Measurements from ENCODE around the gene PMVK. TPM values are rescaled to one million over a fixed set of nuclear protein-coding genes. Genes with fewer than 3 reads are reported as not detected.

The PMVK gene
- total RNA-seq, 1 experiment from 2014 or later: 42.2 TPM

DNA sequence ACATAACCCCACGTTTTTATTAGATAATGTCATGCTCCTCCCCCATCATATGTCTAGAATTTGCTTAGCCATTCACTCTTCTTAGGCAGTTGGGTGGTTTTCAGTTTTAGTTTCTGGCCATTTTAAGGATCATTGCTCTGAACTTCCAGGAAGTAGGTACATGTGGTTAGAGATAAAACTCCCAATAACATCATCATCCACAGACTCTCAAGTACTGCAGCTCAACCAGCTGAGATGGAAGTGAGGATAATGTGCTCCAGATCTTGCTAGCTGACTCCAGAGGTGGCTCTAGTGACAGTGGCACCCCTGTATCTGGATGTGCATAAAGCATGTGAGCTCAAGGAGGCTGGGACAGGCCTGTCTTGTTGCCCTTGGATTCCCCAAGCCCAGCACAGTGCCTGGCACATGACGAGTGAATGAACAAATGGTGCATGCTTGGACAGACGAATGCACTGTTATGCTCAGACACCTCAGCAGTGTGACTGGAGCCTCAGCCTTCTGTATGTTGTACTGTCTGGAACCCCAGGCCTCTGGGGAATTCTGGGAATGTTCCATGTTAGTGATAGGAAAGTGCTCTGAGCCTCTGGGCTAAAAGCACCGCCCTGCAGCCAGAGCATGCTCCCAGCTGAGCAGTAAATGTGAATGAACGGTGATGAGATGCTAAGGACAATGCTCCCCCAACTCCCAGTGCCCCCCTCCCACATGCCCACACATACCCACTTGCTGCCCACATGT, 50.1 kb downstream of the PMVK start:
- Histone ChIP-seq H3K4me3 (ENCODE audit: low read depth in 2 of 2, low read length in 2 of 2) (no peak overlapping the region), H3K9me3 (ENCODE audit: control insufficient read depth, insufficient read depth, low read depth, low read length) (no peaks in the 10 kb centered on the region), H3K4me1 (ENCODE audit: control insufficient read depth, insufficient read depth, low read length) (no peaks in the 10 kb centered on the region), H3K27ac (ENCODE audit: low read length) (no peak overlapping the region), H3K36me3 (ENCODE audit: control insufficient read depth, insufficient read depth, low read length) (no peaks in the 10 kb centered on the region), H3K27me3 (ENCODE audit: control insufficient read depth, insufficient read depth, low read length) (peaks cover 4% of the 10 kb centered on the region; the same call in 1 of the 2 replicates)
- TF ChIP-seq TCF7L2 (IDR thresholded peaks at IDR 0.05; ENCODE audit: low read depth, low read length) (no peak), POLR2AphosphoS5 (IDR thresholded peaks at IDR 0.05; ENCODE audit: low read depth, low read length) (no peak), SIN3A (IDR thresholded peaks at IDR 0.05; ENCODE audit: borderline replicate concordance, insufficient read depth, low read depth, low read length) (no peak), CTCF (IDR thresholded peaks at IDR 0.05) (no peak)
- TF ChIP-seq, protein P1, sequence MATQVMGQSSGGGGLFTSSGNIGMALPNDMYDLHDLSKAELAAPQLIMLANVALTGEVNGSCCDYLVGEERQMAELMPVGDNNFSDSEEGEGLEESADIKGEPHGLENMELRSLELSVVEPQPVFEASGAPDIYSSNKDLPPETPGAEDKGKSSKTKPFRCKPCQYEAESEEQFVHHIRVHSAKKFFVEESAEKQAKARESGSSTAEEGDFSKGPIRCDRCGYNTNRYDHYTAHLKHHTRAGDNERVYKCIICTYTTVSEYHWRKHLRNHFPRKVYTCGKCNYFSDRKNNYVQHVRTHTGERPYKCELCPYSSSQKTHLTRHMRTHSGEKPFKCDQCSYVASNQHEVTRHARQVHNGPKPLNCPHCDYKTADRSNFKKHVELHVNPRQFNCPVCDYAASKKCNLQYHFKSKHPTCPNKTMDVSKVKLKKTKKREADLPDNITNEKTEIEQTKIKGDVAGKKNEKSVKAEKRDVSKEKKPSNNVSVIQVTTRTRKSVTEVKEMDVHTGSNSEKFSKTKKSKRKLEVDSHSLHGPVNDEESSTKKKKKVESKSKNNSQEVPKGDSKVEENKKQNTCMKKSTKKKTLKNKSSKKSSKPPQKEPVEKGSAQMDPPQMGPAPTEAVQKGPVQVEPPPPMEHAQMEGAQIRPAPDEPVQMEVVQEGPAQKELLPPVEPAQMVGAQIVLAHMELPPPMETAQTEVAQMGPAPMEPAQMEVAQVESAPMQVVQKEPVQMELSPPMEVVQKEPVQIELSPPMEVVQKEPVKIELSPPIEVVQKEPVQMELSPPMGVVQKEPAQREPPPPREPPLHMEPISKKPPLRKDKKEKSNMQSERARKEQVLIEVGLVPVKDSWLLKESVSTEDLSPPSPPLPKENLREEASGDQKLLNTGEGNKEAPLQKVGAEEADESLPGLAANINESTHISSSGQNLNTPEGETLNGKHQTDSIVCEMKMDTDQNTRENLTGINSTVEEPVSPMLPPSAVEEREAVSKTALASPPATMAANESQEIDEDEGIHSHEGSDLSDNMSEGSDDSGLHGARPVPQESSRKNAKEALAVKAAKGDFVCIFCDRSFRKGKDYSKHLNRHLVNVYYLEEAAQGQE (IDR thresholded peaks at IDR 0.05; ENCODE audit: insufficient read depth in 1 of 2, low read depth in 2 of 2, low read length in 1 of 2): no peak
- no TSS peak for BruUV-seq (replicated peaks)
- in situ Hi-C loops (cut with HindIII; ENCODE audit: low pct_unique_long_range_greater_than_20kb, low sequenced_read_pairs) (no loop called here), intact Hi-C loops (cut with micrococcal nuclease; ENCODE audit: unreplicated experiment) (no loop called here)
- ChIA-PET CTCF (no interaction called here), POLR2A (no interaction called here)
- ATAC-seq (no peak), DNase-seq (ENCODE audit: low read depth, low spot score) (no peak)

GRCh38 chr1:154884869-154885701, 51.4 kb downstream of the PMVK start:
- H3K36me3 ChIP-seq (ENCODE audit: control insufficient read depth, insufficient read depth, low read length): no peaks in the 10 kb centered on the region
- in situ Hi-C loops (cut with HindIII; ENCODE audit: low pct_unique_long_range_greater_than_20kb, low sequenced_read_pairs) (no loop called here), intact Hi-C loops (cut with micrococcal nuclease; ENCODE audit: unreplicated experiment) (no loop called here)
- H3K4me1 ChIP-seq (ENCODE audit: control insufficient read depth, insufficient read depth, low read length): no peaks in the 10 kb centered on the region
- no peak overlapping the region for H3K27ac ChIP-seq (ENCODE audit: low read length)
- H3K9me3 ChIP-seq (ENCODE audit: control insufficient read depth, insufficient read depth, low read depth, low read length): no peaks in the 10 kb centered on the region
- H3K27me3 ChIP-seq (ENCODE audit: control insufficient read depth, insufficient read depth, low read length): peaks cover 5% of the 10 kb centered on the region; the same call in 1 of the 2 replicates
- no TSS peak for BruUV-seq (replicated peaks)
- ChIA-PET POLR2A (no interaction called here), CTCF (interaction anchor here (0.6 kb wide), 1 partner anchor 216 kb away, joined by 5 read pairs; no protein-coding TSS in a partner anchor)
- TF ChIP-seq, protein P1 (IDR thresholded peaks at IDR 0.05; ENCODE audit: insufficient read depth in 1 of 2, low read depth in 2 of 2, low read length in 1 of 2): no peak
- TF ChIP-seq SIN3A (IDR thresholded peaks at IDR 0.05; ENCODE audit: borderline replicate concordance, insufficient read depth, low read depth, low read length): no peak
- no peak for TF ChIP-seq POLR2AphosphoS5 (IDR thresholded peaks at IDR 0.05; ENCODE audit: low read depth, low read length)
- no peak for DNase-seq (ENCODE audit: low read depth, low spot score)
- no peak for ATAC-seq
- no peak overlapping the region for H3K4me3 ChIP-seq (ENCODE audit: low read depth in 2 of 2, low read length in 2 of 2)
